Keratinocyte (primary cell): Measurements from ENCODE around the gene GAPDHS. TPM values are rescaled to one million over a fixed set of nuclear protein-coding genes. Genes with fewer than 3 reads are reported as not detected.

ENCODE experiments used
- DNase-seq: peaks from one replicate; pipeline ENCODE4 v3.0.0-alpha.2; 2011; ENCODE audit warnings: low read depth, missing footprints, low spot score
- FAIRE-seq: peaks from 2 replicates; lab custom pipeline; 2011; peaks lifted over from hg19 to GRCh38; lab: Jason Lieb, UNC
- H2AFZ ChIP-seq: 2 replicates; pipeline ENCODE4 v1.6.0; 2012; ENCODE audit warnings: low read length, control low read depth, inconsistent platforms; ENCODE audit not compliant: control insufficient read depth
- H3K27ac ChIP-seq: 2 replicates; pipeline ENCODE4 v1.5.1; 2011; ENCODE audit warnings: low read length; ENCODE audit not compliant: control insufficient read depth, insufficient read depth
- H3K27me3 ChIP-seq: 3 replicates; pipeline ENCODE4 v1.6.0; 2011; ENCODE audit warnings: low read length; ENCODE audit not compliant: control insufficient read depth, insufficient read depth; ENCODE audit errors: extremely low read depth
- H3K36me3 ChIP-seq, 2 experiments: 2 replicates in 1 of 2; 3 replicates in 1 of 2; pipeline ENCODE4 v1.5.1; 2011; ENCODE audit warnings: low read length in 2 of 2, mild to moderate bottlenecking in 1 of 2; ENCODE audit not compliant: control insufficient read depth in 2 of 2, insufficient read depth in 2 of 2; ENCODE audit errors: extremely low read depth in 1 of 2
- H3K4me1 ChIP-seq: 3 replicates; pipeline ENCODE4 v1.5.1; 2011; ENCODE audit warnings: low read length; ENCODE audit not compliant: control insufficient read depth, insufficient read depth; ENCODE audit errors: extremely low read depth
- H3K4me2 ChIP-seq: 3 replicates; pipeline ENCODE4 v1.6.0; 2011; ENCODE audit warnings: low read depth, low read length; ENCODE audit not compliant: control insufficient read depth, insufficient read depth; ENCODE audit errors: extremely low read depth
- H3K4me3 ChIP-seq, 3 experiments: fragments of 200-600 bp in 1 of 3; sonication (generic) in 1 of 3; 2 replicates in 2 of 3; 3 replicates in 1 of 3; pipeline ENCODE4 v1.5.1; 2011 to 2016; ENCODE audit warnings: low read length in 3 of 3, mild to moderate bottlenecking in 3 of 3, control low read depth in 2 of 3, inconsistent platforms in 1 of 3, low read depth in 1 of 3, mixed read lengths in 1 of 3, mixed run types in 1 of 3, moderate library complexity in 1 of 3; ENCODE audit not compliant: control insufficient read depth in 2 of 3, insufficient read depth in 2 of 3; ENCODE audit errors: extremely low read depth in 1 of 3
- H3K79me2 ChIP-seq: 2 replicates; pipeline ENCODE4 v1.6.0; 2012; ENCODE audit warnings: low read length; ENCODE audit not compliant: control insufficient read depth, insufficient read depth
- H3K9ac ChIP-seq: 3 replicates; pipeline ENCODE4 v1.6.0; 2011; ENCODE audit warnings: low read length; ENCODE audit not compliant: control insufficient read depth, insufficient read depth; ENCODE audit errors: extremely low read depth
- H3K9me1 ChIP-seq: 3 replicates; pipeline ENCODE4 v1.6.0; 2011; ENCODE audit warnings: low read length; ENCODE audit not compliant: control insufficient read depth, insufficient read depth; ENCODE audit errors: extremely low read depth
- H3K9me3 ChIP-seq: 2 replicates; pipeline ENCODE4 v1.5.1; 2012; ENCODE audit warnings: low read depth, low read length; ENCODE audit not compliant: control insufficient read depth
- H4K20me1 ChIP-seq: 3 replicates; pipeline ENCODE4 v1.6.0; 2011; ENCODE audit warnings: low read length; ENCODE audit not compliant: control insufficient read depth, insufficient read depth; ENCODE audit errors: extremely low read depth
- EZH2 ChIP-seq: IDR thresholded peaks from one replicate; pipeline ENCODE4 v1.6.1; 2012; ENCODE audit warnings: inconsistent platforms, mild to moderate bottlenecking, low read length, moderate library complexity
- dilution Hi-C: fragments of 300-500 bp; cut with MboI; formaldehyde crosslinking; loops from one replicate; pipeline ENCODE4 v1.7.0; 2020; ENCODE audit warnings: low sequenced_read_pairs; ENCODE audit not compliant: extremely low pct_ligation_motif_present
- polyA plus RNA-seq, 5 experiments: library from polyadenylated mRNA; depleted of rRNA in 3 of 5; stranded (reverse) in 3 of 5; stranded (forward) in 1 of 5; unstranded in 1 of 5; fragments of >200 nt; gene quantifications; 1 replicate in 1 of 5; 2 replicates in 3 of 5; 3 replicates in 1 of 5; pipeline versions ENCODE4 v1.2.1 to v1.2.3, GENCODE V29; 2011 to 2012; ENCODE audit warnings: missing spikeins in 2 of 5, low read depth in 1 of 5, low replicate concordance in 1 of 5
- TF ChIP-seq, protein P1 (sequence below), 3 experiments: IDR thresholded peaks in 1 of 3; conservative IDR thresholded peaks in 1 of 3; optimal IDR thresholded peaks in 1 of 3; 2 replicates in 2 of 3; 3 replicates in 1 of 3; pipeline versions ENCODE3 to v1.5.1; 2011; ENCODE audit warnings: low read length in 3 of 3, mild to moderate bottlenecking in 3 of 3, moderate library complexity in 2 of 3, control low read depth in 1 of 3, inconsistent platforms in 1 of 3; ENCODE audit not compliant: insufficient read depth in 2 of 3; ENCODE audit errors: extremely low read depth in 1 of 3

The GAPDHS gene
- polyA plus RNA-seq, 1 donor (not counting 4 experiments of a cell fraction or from before 2014, with no cell fraction given) = 0.08 TPM

DNA sequence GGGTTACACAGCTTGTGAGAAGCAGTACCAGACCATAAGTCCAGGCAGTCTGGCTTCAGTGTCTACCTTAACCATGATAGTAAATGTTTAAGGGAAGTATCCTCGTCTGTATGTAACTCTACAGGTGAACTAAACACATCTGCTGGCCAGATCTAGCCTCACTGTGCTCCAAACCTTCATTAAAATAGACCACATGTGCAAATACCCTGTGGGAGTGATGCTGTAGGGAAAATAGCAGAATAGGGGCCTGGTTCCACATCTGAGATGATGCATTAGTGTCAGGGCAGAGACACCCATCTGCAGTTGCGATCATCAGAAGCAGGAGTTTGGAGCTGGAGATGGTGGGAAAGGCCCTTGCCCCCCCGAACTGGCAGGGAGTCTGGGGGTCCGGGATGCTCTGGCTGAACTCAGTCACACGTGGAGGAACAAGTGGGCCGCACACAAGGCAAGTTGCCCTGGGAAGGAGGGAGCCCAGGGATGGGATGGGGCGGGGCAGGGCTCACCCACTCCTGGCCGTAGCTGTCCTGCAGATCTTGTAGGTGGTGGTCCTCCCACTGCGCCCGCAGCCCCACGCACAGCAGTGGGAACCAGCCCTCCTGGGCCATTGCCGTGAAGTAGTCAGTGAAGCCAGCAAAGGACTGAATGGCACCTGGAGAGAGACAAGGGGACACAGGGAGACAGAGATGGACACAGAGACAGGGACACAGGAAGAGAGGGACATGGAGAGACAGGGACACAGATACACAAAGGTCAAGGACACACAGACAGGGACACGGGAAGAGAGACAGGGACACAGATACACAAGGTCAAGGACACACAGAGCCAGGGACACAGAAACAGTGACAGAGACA is 19.5 kb downstream of the GAPDHS start:
- no peak overlapping the region for H3K9ac ChIP-seq
- H2AFZ ChIP-seq = no peak overlapping the region
- H3K9me3 ChIP-seq = no peaks in the 10 kb centered on the region
- H3K9me1 ChIP-seq = no peaks in the 10 kb centered on the region
- H3K4me2 ChIP-seq = no peak overlapping the region
- no peaks in the 10 kb centered on the region for H3K4me1 ChIP-seq
- FAIRE-seq (no peak), DNase-seq (no peak)
- H3K79me2 ChIP-seq = no peaks in the 10 kb centered on the region
- dilution Hi-C loops = no loop called here
- TF ChIP-seq EZH2 = no peak
- TF ChIP-seq, protein P1, sequence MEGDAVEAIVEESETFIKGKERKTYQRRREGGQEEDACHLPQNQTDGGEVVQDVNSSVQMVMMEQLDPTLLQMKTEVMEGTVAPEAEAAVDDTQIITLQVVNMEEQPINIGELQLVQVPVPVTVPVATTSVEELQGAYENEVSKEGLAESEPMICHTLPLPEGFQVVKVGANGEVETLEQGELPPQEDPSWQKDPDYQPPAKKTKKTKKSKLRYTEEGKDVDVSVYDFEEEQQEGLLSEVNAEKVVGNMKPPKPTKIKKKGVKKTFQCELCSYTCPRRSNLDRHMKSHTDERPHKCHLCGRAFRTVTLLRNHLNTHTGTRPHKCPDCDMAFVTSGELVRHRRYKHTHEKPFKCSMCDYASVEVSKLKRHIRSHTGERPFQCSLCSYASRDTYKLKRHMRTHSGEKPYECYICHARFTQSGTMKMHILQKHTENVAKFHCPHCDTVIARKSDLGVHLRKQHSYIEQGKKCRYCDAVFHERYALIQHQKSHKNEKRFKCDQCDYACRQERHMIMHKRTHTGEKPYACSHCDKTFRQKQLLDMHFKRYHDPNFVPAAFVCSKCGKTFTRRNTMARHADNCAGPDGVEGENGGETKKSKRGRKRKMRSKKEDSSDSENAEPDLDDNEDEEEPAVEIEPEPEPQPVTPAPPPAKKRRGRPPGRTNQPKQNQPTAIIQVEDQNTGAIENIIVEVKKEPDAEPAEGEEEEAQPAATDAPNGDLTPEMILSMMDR (optimal IDR thresholded peaks at IDR 0.05 in 1 of 3, IDR thresholded peaks at IDR 0.05 in 1 of 3, conservative IDR thresholded peaks at IDR 0.05 in 1 of 3; ENCODE audit: extremely low read depth in 1 of 3, insufficient read depth in 2 of 3, low read length in 3 of 3) = no peak
- H4K20me1 ChIP-seq = no peaks in the 10 kb centered on the region
- H3K36me3 ChIP-seq = peaks cover 5 to 7% of the 10 kb centered on the region in 2 experiments
- no peak overlapping the region for H3K27ac ChIP-seq
- H3K27me3 ChIP-seq = no peaks in the 10 kb centered on the region
- H3K4me3 ChIP-seq = no peak overlapping the region

DNA sequence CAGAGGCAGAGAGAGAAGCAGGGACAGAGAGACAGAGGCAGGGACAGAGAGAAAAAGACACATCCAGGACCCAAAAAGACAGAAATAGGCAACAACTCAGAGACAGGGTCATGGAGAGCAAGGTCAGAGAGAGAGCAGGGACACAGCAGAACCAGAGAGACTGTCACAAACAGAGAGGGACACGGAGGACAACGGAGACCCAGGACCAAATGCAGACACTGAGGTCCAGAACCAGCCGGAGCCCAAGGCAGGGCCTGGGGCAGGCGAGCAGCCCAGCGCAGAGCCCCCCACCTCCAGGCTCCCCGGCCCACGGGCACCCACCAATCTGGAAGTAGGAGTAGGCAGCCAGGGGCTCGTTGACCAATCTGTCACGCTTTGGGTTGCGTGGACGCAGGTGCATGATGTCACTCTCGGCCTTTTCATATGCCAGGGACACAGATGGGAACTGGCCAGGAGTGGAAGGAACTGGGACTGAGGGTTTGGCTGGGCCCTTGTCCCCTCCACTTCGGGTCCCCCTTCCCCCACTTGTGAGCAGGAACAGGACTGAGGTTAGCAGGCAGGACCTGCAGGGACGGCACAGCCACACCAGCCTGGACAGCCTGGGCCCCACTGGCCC is 20.2 kb downstream of the GAPDHS start:
- DNase-seq = no peak
- no peaks in the 10 kb centered on the region for H3K9me3 ChIP-seq
- H3K27me3 ChIP-seq = peaks cover 3% of the 10 kb centered on the region
- no peaks in the 10 kb centered on the region for H3K9me1 ChIP-seq
- H3K4me1 ChIP-seq = no peaks in the 10 kb centered on the region
- no peak for FAIRE-seq
- no peak overlapping the region for H2AFZ ChIP-seq
- H4K20me1 ChIP-seq = no peaks in the 10 kb centered on the region
- H3K27ac ChIP-seq = no peak overlapping the region
- dilution Hi-C loops = no loop called here
- H3K4me3 ChIP-seq = no peak overlapping the region
- no peak for TF ChIP-seq EZH2
- TF ChIP-seq, protein P1 (optimal IDR thresholded peaks at IDR 0.05 in 1 of 3, IDR thresholded peaks at IDR 0.05 in 1 of 3, conservative IDR thresholded peaks at IDR 0.05 in 1 of 3; ENCODE audit: extremely low read depth in 1 of 3, insufficient read depth in 2 of 3, low read length in 3 of 3) = no peak
- no peak overlapping the region for H3K4me2 ChIP-seq
- H3K79me2 ChIP-seq = no peaks in the 10 kb centered on the region
- H3K36me3 ChIP-seq = peaks cover 3 to 5% of the 10 kb centered on the region in 2 experiments
- H3K9ac ChIP-seq = no peak overlapping the region
